ENCODE measurements around the gene SLC35E1. TPM values are rescaled to one million over a fixed set of nuclear protein-coding genes. Genes with fewer than 3 reads are reported as not detected.

Gene SLC35E1
- polyA plus RNA-seq, 1 of the 3 experiments (the other 2 are of a cell fraction), result 23.5 TPM

- WGBS (ENCODE audit: low lambda C conversion rate), result 96% methylated on average over 5 of the region's 5 CpGs
- CTCF ChIA-PET, result interaction anchor here (1.4 to 3.1 kb wide), 2 partner anchors 9 to 11 kb away, joined by 4 to 12 read pairs; no protein-coding TSS in a partner anchor
- no peaks in the 10 kb centered on the region for H3K9me3 ChIP-seq
- no peak overlapping the region for H3K4me2 ChIP-seq
- no peaks in the 10 kb centered on the region for H3F3A ChIP-seq (replicated peaks; ENCODE audit: insufficient read depth)
- no peaks in the 10 kb centered on the region for H3K36me3 ChIP-seq (replicated peaks in 1 of 2; ENCODE audit: control insufficient read depth in 1 of 2, insufficient read depth in 2 of 2, low read length in 1 of 2)
- POLR2A ChIA-PET, result no interaction called here
- H3K9me2 ChIP-seq, result no peaks in the 10 kb centered on the region
- peaks cover 100% of the 10 kb centered on the region for H3K79me2 ChIP-seq (ENCODE audit: insufficient read depth)
- no peak overlapping the region for H3K4me3 ChIP-seq (ENCODE audit: low read depth in 2 of 2, low read length in 1 of 2)
- no peaks in the 10 kb centered on the region for H3K27me3 ChIP-seq (ENCODE audit: insufficient read depth)
- peaks cover 2 to 42% of the 10 kb centered on the region in 2 experiments; a peak in 2 of 4 replicates for H3K4me1 ChIP-seq (ENCODE audit: control insufficient read depth in 1 of 2, insufficient read depth in 2 of 2, low read depth in 1 of 2, low read length in 1 of 2)
- H2AFZ ChIP-seq (ENCODE audit: low read depth), result no peak overlapping the region
- no peak overlapping the region for H3K27ac ChIP-seq (ENCODE audit: low read depth in 2 of 2, low read length in 1 of 2)
- no peak for DNase-seq
- TF ChIP-seq POLR2AphosphoS5 (IDR thresholded peaks at IDR 0.05; ENCODE audit: low read depth, low read length) (no peak), RFX5 (IDR thresholded peaks at IDR 0.05; ENCODE audit: low read length) (no peak), USF1 (IDR thresholded peaks at IDR 0.05; ENCODE audit: borderline replicate concordance, low read depth) (no peak), RAD21 (IDR thresholded peaks at IDR 0.05; ENCODE audit: low read length) (no peak), FOXM1 (IDR thresholded peaks at IDR 0.05; ENCODE audit: low read depth) (no peak), IRF3 (IDR thresholded peaks at IDR 0.05; ENCODE audit: low read depth, low read length) (no peak), PBX3 (IDR thresholded peaks at IDR 0.05) (no peak), RCOR1 (IDR thresholded peaks at IDR 0.05; ENCODE audit: low read length) (no peak), GATA2 (CRISPR knock-in tag; IDR thresholded peaks at IDR 0.05) (no peak), NFIC (IDR thresholded peaks at IDR 0.05; ENCODE audit: borderline replicate concordance) (no peak), USF2 (IDR thresholded peaks at IDR 0.05; ENCODE audit: borderline replicate concordance, low read depth, low read length) (no peak), ZBTB33 (IDR thresholded peaks at IDR 0.05; ENCODE audit: borderline replicate concordance, low read depth) (no peak), CHD2 (IDR thresholded peaks at IDR 0.05; ENCODE audit: low read length, partially characterized antibody) (no peak)
- H3K9ac ChIP-seq, result no peak overlapping the region
- H4K20me1 ChIP-seq (ENCODE audit: insufficient read depth), result peaks cover 100% of the 10 kb centered on the region
Observed at GRCh38 chr19:16600824-16601223, 28.6 kb upstream of the SLC35E1 start.
